ENCODE results near the gene DAAM2.

The DAAM2 gene

GRCh38 chr6:39841291-39841690 is 49.1 kb downstream of the DAAM2 start:
- Histone ChIP-seq H3K36me3 (ENCODE audit: control insufficient read depth, insufficient read depth, low read length) (no peaks in the 10 kb centered on the region), H3K4me3 (replicated peaks; ENCODE audit: low read depth, low read length) (no peak overlapping the region), H3K27me3 (replicated peaks; ENCODE audit: control insufficient read depth, insufficient read depth, low read length) (no peaks in the 10 kb centered on the region)
- DNase-seq (ENCODE audit: extremely low read depth, insufficient read length) = no peak
- TF ChIP-seq CTCF (IDR thresholded peaks at IDR 0.05; ENCODE audit: insufficient read depth, low read length, poor library complexity, severe bottlenecking) = no peak

GRCh38 chr6:39841923-39842322 is 49.7 kb downstream of the DAAM2 start:
- Histone ChIP-seq H3K4me3 (replicated peaks; ENCODE audit: low read depth, low read length) (no peak overlapping the region), H3K36me3 (ENCODE audit: control insufficient read depth, insufficient read depth, low read length) (no peaks in the 10 kb centered on the region), H3K27me3 (replicated peaks; ENCODE audit: control insufficient read depth, insufficient read depth, low read length) (no peaks in the 10 kb centered on the region)
- no peak for TF ChIP-seq CTCF (IDR thresholded peaks at IDR 0.05; ENCODE audit: insufficient read depth, low read length, poor library complexity, severe bottlenecking)
- DNase-seq (ENCODE audit: extremely low read depth, insufficient read length) = no peak

GRCh38 chr6:39843305-39844020 is 51.3 kb downstream of the DAAM2 start:
- Histone ChIP-seq H3K27me3 (replicated peaks; ENCODE audit: control insufficient read depth, insufficient read depth, low read length) (no peaks in the 10 kb centered on the region; the same call in 1 of the 2 replicates), H3K4me3 (replicated peaks; ENCODE audit: low read depth, low read length) (no peak overlapping the region), H3K36me3 (ENCODE audit: control insufficient read depth, insufficient read depth, low read length) (no peaks in the 10 kb centered on the region)
- DNase-seq (ENCODE audit: extremely low read depth, insufficient read length) = no peak
- TF ChIP-seq CTCF (IDR thresholded peaks at IDR 0.05; ENCODE audit: insufficient read depth, low read length, poor library complexity, severe bottlenecking) = no peak

- no peak for DNase-seq (ENCODE audit: extremely low read depth, insufficient read length)
- no peak overlapping the region for H3K4me3 ChIP-seq (replicated peaks; ENCODE audit: low read depth, low read length)
- TF ChIP-seq CTCF (IDR thresholded peaks at IDR 0.05; ENCODE audit: insufficient read depth, low read length, poor library complexity, severe bottlenecking) = no peak
- H3K27me3 ChIP-seq (replicated peaks; ENCODE audit: control insufficient read depth, insufficient read depth, low read length) = no peaks in the 10 kb centered on the region; the same call in 1 of the 2 replicates
- H3K36me3 ChIP-seq (ENCODE audit: control insufficient read depth, insufficient read depth, low read length) = no peaks in the 10 kb centered on the region
Observed at GRCh38 chr6:39844866-39845265, 52.7 kb downstream of the DAAM2 start.

- Histone ChIP-seq H3K36me3 (ENCODE audit: control insufficient read depth, insufficient read depth, low read length) (no peaks in the 10 kb centered on the region), H3K4me3 (replicated peaks; ENCODE audit: low read depth, low read length) (no peak overlapping the region), H3K27me3 (replicated peaks; ENCODE audit: control insufficient read depth, insufficient read depth, low read length) (no peaks in the 10 kb centered on the region; the same call in 1 of the 2 replicates)
- TF ChIP-seq CTCF (IDR thresholded peaks at IDR 0.05; ENCODE audit: insufficient read depth, low read length, poor library complexity, severe bottlenecking) = no peak
- DNase-seq (ENCODE audit: extremely low read depth, insufficient read length) = no peak
Observed at GRCh38 chr6:39847221-39847620, 55.0 kb downstream of the DAAM2 start.

Data from GM06990 (cell line).